ENCODE measurements around the gene CDC27. TPM values are rescaled to one million over a fixed set of nuclear protein-coding genes. Genes with fewer than 3 reads are reported as not detected.
"Not testable (repeated sequence)": the region's sequence is repeated elsewhere in the genome, so short reads cannot be mapped to it uniquely, and the experiment has no call there.

Gene CDC27
- total RNA-seq, 1 donor: 37.2 TPM

- DNase-seq (ENCODE audit: low read depth in 2 of 3, low spot score in 2 of 3): no peak
Measured at GRCh38 chr17:47159315-47159714, 29.8 kb downstream of the CDC27 start.

- DNase-seq (ENCODE audit: low read depth in 2 of 3, low spot score in 2 of 3): no peak
Measured at GRCh38 chr17:47145351-47145750, 43.7 kb downstream of the CDC27 start.

- DNase-seq (ENCODE audit: low read depth in 2 of 3, low spot score in 2 of 3): no peak
Measured at GRCh38 chr17:47135235-47135634, 53.9 kb downstream of the CDC27 start.

- DNase-seq (ENCODE audit: low read depth in 2 of 3, low spot score in 2 of 3): not testable (repeated sequence)
Measured at GRCh38 chr17:47134354-47134753, 54.7 kb downstream of the CDC27 start.

GRCh38 chr17:47131761-47132160 lies 57.3 kb downstream of the CDC27 start:
- DNase-seq (ENCODE audit: low read depth in 2 of 3, low spot score in 2 of 3): no peak

GRCh38 chr17:47126835-47127234 lies 62.3 kb downstream of the CDC27 start:
- not testable (repeated sequence) for DNase-seq (ENCODE audit: low read depth in 2 of 3, low spot score in 2 of 3)

GRCh38 chr17:47123262-47123661 lies 65.8 kb downstream of the CDC27 start:
- DNase-seq (ENCODE audit: low read depth in 2 of 3, low spot score in 2 of 3): not testable (repeated sequence)

- DNase-seq (ENCODE audit: low read depth in 2 of 3, low spot score in 2 of 3): no peak
Measured at GRCh38 chr17:47120521-47121095, 68.5 kb downstream of the CDC27 start.

GRCh38 chr17:47119746-47120520 lies 69.2 kb downstream of the CDC27 start:
- DNase-seq (ENCODE audit: low read depth in 2 of 3, low spot score in 2 of 3): no peak

GRCh38 chr17:47117386-47117785 lies 71.7 kb downstream of the CDC27 start:
- DNase-seq (ENCODE audit: low read depth in 2 of 3, low spot score in 2 of 3): no peak

- no peak for DNase-seq (ENCODE audit: low read depth in 2 of 3, low spot score in 2 of 3)
Measured at GRCh38 chr17:47106130-47106529, 83.0 kb downstream of the CDC27 start.

- DNase-seq (ENCODE audit: low read depth in 2 of 3, low spot score in 2 of 3): not testable (repeated sequence)
Measured at GRCh38 chr17:47105246-47105645, 83.8 kb downstream of the CDC27 start.

GRCh38 chr17:47102914-47103313 lies 86.2 kb downstream of the CDC27 start:
- DNase-seq (ENCODE audit: low read depth in 2 of 3, low spot score in 2 of 3): no peak

GRCh38 chr17:47099987-47100711 lies 88.9 kb downstream of the CDC27 start:
- peak; percentile 62 to 93 (median 85) for DNase-seq (ENCODE audit: low read depth in 2 of 3, low spot score in 2 of 3)

- peak; percentile 3 to 8 (median 5) for DNase-seq (ENCODE audit: low read depth in 2 of 3, low spot score in 2 of 3)
Measured at GRCh38 chr17:47099451-47099986, 89.6 kb downstream of the CDC27 start.

GRCh38 chr17:47096343-47096742 lies 92.8 kb downstream of the CDC27 start:
- no peak for DNase-seq (ENCODE audit: low read depth in 2 of 3, low spot score in 2 of 3)

- no peak for DNase-seq (ENCODE audit: low read depth in 2 of 3, low spot score in 2 of 3)
Measured at GRCh38 chr17:47095268-47095667, 93.8 kb downstream of the CDC27 start.

- no peak for DNase-seq (ENCODE audit: low read depth in 2 of 3, low spot score in 2 of 3)
Measured at GRCh38 chr17:47087093-47087492, 102.0 kb downstream of the CDC27 start.

- no peak for DNase-seq (ENCODE audit: low read depth in 2 of 3, low spot score in 2 of 3)
Measured at GRCh38 chr17:47085736-47086135, 103.4 kb downstream of the CDC27 start.

- no peak for DNase-seq (ENCODE audit: low read depth in 2 of 3, low spot score in 2 of 3)
Measured at GRCh38 chr17:47078801-47079200, 110.3 kb downstream of the CDC27 start.

GRCh38 chr17:47077576-47077975 lies 111.5 kb downstream of the CDC27 start:
- DNase-seq (ENCODE audit: low read depth in 2 of 3, low spot score in 2 of 3): no peak
